Measurements from ENCODE around the gene TTYH1. TPM values are rescaled to one million over a fixed set of nuclear protein-coding genes. Genes with fewer than 3 reads are reported as not detected.
A peak's percentile ranks its signal among the peaks of the same experiment; 100 is the strongest.
"Not testable (repeated sequence)": the region's sequence is repeated elsewhere in the genome, so short reads cannot be mapped to it uniquely, and the experiment has no call there.

TTYH1 gene
- total RNA-seq (2.6 TPM in 1 of 2 replicates, not detected in the other), polyA plus RNA-seq (1.1 TPM in 2 replicates)

DNA sequence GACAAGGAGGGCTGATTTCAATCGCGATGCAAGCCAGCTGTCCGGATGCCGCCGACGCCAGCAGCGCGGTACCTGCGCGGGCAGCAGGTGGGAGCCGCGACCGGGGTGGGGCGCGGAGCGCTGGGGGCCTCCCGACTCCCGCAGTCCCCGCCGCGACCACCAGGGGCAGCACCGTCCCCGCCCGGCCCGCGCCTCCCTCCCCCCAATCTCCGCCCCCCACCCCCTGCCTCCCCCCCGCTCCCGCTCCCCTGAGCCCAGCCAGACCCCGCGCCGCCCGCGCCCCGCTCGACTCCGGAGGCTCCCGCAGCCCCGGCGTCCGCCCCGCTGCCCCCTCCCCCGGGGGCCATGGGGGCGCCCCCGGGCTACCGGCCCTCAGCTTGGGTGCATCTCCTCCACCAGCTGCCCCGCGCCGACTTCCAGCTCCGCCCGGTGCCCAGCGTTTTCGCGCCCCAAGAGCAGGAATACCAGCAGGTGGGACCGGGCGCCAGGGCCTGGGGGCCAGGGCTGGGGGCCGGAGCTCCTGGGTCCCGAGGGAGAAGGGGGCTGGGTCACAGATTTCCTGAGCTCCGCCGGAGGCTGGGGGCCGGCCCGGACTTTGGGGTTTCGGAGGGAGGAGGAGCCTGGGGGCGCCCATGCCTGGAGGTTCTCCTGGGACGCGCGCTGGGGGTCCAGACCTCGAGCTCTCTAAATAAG lies at the start of gene TTYH1:
TTYH1 (plus strand) TSS at position 257 of the 693 bp plus-strand sequence; CDS start at position 346, 89 bp downstream.
- Histone ChIP-seq H3K9me3 (ENCODE audit: low read depth) (no peaks in the 10 kb centered on the region), H3K27ac (no peak within 1 kb of the TSS), H3K4me3 (peak within 1 kb of the TSS; percentile 22), H3K36me3 (no peaks in the 10 kb centered on the region), H3K4me1 (ENCODE audit: low read depth) (peaks cover 15% of the 10 kb centered on the region), H3K27me3 (peaks cover 58% of the 10 kb centered on the region)
- no peak for DNase-seq (ENCODE audit: low read depth in 1 of 2, low spot score in 1 of 2)
- TF ChIP-seq, protein P1, sequence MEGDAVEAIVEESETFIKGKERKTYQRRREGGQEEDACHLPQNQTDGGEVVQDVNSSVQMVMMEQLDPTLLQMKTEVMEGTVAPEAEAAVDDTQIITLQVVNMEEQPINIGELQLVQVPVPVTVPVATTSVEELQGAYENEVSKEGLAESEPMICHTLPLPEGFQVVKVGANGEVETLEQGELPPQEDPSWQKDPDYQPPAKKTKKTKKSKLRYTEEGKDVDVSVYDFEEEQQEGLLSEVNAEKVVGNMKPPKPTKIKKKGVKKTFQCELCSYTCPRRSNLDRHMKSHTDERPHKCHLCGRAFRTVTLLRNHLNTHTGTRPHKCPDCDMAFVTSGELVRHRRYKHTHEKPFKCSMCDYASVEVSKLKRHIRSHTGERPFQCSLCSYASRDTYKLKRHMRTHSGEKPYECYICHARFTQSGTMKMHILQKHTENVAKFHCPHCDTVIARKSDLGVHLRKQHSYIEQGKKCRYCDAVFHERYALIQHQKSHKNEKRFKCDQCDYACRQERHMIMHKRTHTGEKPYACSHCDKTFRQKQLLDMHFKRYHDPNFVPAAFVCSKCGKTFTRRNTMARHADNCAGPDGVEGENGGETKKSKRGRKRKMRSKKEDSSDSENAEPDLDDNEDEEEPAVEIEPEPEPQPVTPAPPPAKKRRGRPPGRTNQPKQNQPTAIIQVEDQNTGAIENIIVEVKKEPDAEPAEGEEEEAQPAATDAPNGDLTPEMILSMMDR (IDR thresholded peaks at IDR 0.05; ENCODE audit: low read depth, low read length) = peak; percentile 16

DNA sequence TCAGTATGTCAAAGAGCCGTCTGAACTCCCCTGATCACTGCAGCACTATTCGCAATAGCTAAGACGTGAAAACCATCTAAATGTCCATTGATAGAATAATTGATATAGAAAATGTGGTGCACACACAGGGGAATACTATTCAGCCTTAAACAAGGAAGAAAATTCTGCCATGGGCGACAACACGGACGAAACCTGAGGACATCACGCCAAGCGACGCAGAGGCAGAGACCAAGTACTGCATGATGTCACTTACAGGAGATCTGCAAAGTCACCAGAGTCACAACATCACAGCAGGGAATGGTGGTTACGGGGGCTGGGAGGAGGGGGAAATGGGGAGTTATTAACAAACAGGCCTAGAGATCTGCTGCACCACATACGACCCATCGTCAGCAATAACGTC lies 49.5 kb upstream of the TTYH1 start:
- DNase-seq (ENCODE audit: low read depth in 1 of 2, low spot score in 1 of 2); H3K36me3 ChIP-seq; H3K4me1 ChIP-seq (ENCODE audit: low read depth); H3K4me3 ChIP-seq; H3K27me3 ChIP-seq; H3K9me3 ChIP-seq (ENCODE audit: low read depth); H3K27ac ChIP-seq: not testable (repeated sequence)

DNA sequence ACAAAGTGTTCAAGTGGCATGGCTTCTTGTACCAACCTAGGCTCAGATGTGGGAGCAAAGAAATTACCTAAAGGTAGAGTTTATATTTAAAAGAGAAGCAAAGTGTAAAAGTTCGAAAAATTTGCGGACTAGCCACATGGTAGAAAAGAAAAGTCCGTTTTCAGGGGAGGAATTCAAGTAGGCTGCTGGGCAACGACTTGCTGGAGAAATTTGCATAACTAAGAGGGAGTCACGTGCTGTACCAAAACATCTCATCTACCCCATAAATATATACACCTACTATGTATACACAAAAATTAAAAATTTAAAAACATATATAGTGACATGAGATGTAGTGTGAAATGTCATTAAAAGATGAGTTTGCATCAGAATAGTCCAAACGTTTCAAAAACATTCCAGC lies 48.5 kb upstream of the TTYH1 start:
- H3K9me3 ChIP-seq (ENCODE audit: low read depth) = no peaks in the 10 kb centered on the region
- H3K36me3 ChIP-seq = no peaks in the 10 kb centered on the region
- DNase-seq (ENCODE audit: low read depth in 1 of 2, low spot score in 1 of 2) = no peak
- no peak overlapping the region for H3K27ac ChIP-seq
- no peaks in the 10 kb centered on the region for H3K4me1 ChIP-seq (ENCODE audit: low read depth)
- peaks cover 2% of the 10 kb centered on the region for H3K27me3 ChIP-seq
- TF ChIP-seq, protein P1 (IDR thresholded peaks at IDR 0.05; ENCODE audit: low read depth, low read length) = no peak
- H3K4me3 ChIP-seq = no peak overlapping the region

DNA sequence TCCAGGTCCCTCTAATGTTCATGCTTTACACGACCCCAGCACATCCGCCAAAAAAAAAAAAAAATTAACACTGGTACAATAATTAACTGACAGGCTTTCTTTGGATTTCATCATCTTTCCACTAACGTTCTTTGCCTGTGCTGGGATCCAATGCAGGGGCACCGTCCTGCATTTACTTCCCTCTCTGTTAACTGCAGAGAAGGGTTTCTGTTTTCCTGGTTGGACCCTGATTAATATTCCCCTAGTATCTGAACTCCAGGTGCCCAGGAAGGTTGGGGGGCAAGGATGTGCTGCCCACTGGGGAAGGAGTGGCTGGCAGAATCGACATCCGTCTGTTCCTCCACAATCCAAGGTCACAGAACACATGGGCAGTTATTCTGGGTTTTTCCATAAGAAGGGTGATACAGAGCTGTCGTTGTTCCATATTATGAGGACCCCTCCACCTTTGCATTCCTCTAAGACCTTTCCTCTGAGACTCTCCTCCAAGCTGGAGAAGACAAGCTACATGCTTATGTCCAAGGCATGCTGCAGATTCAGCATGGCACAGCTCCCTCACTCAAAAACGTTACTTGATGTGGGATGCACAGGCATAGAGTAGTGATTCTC lies 46.1 kb upstream of the TTYH1 start:
- Histone ChIP-seq H3K9me3 (ENCODE audit: low read depth) (no peaks in the 10 kb centered on the region), H3K36me3 (no peaks in the 10 kb centered on the region), H3K27me3 (peaks cover 2% of the 10 kb centered on the region), H3K4me1 (ENCODE audit: low read depth) (no peaks in the 10 kb centered on the region), H3K27ac (no peak overlapping the region), H3K4me3 (no peak overlapping the region)
- TF ChIP-seq, protein P1 (IDR thresholded peaks at IDR 0.05; ENCODE audit: low read depth, low read length) = no peak
- no peak for DNase-seq (ENCODE audit: low read depth in 1 of 2, low spot score in 1 of 2)

DNA sequence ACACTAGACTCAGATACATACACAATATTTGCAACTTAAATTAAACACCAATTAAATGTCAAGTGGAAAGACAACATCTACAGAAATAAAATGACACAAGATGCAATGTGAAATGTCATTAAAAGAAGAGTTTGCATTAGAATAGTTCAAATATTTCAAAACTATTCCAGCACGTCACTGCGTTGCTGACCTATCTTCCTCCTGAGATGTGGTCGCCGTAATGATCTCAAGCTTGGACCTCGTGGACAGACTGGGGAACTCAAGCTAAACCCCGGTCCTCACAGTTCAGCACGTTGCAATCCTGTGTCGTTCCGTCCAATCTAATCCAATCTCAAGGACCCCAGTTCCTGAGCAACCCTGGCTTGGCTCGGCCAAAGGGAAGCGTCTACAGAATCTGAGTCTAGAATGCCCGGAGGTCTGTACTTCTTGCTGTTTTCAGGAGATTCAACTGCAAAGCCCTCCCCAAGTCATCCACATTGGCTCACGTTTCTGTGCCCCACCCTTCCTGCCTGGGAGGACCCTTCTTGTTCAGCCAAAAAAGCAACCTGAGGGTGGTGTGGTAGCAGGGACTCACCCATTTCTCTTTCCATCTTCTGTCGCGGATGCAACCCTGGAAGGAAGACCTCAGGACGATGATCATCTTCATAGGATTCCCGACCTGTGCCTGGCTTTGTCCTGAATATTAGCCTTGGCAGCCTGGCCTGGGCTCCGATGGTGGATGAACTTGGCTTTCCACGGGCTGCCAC lies 45.4 kb upstream of the TTYH1 start:
- not testable (repeated sequence) for DNase-seq (ENCODE audit: low read depth in 1 of 2, low spot score in 1 of 2); H3K27ac ChIP-seq; H3K4me1 ChIP-seq (ENCODE audit: low read depth); H3K36me3 ChIP-seq; H3K4me3 ChIP-seq; H3K27me3 ChIP-seq; H3K9me3 ChIP-seq (ENCODE audit: low read depth)

DNA sequence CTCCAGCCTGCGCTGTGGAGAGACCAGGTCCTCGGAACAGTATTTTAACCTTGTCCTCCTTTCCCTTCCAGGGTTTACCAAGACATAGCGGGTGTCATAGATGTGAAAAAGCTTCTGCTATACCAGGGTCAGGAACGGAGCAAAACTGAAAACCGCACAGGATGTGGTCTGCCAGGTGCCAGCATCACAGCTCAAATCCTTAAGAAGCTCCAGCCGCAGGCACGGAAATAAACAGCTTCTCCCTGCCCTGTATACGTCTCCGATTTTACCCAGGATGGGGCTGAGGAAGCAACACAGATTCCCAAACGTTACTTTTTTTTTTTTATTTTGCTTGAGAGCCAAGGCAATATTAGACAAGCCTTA lies 44.8 kb upstream of the TTYH1 start:
- DNase-seq (ENCODE audit: low read depth in 1 of 2, low spot score in 1 of 2); H3K9me3 ChIP-seq (ENCODE audit: low read depth); H3K27me3 ChIP-seq; H3K4me3 ChIP-seq; H3K4me1 ChIP-seq (ENCODE audit: low read depth); H3K27ac ChIP-seq; H3K36me3 ChIP-seq: not testable (repeated sequence)

DNA sequence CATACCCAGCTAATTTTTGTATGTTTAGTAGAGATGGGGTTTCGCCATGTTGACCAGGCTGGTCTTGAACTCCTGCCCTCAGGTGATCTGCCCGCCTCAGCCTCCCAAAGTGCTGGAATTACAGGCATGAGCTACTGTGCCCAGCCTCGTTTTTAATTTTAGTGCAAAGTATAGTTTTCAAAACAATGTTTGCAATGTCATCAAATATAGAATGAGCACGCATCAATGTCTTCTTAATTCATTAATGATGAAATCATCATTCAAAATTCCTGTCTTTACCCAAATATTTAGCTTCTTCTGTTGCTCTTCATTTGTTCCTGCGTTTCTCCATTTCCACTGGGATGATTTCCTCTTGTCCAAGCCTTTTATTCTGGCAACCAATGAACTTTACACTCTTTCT lies 43.8 kb upstream of the TTYH1 start:
- not testable (repeated sequence) for H3K36me3 ChIP-seq; H3K4me1 ChIP-seq (ENCODE audit: low read depth); DNase-seq (ENCODE audit: low read depth in 1 of 2, low spot score in 1 of 2); H3K4me3 ChIP-seq; H3K9me3 ChIP-seq (ENCODE audit: low read depth); H3K27me3 ChIP-seq; H3K27ac ChIP-seq
